WTC11 (cell line): ENCODE results near the gene SUV39H2.

Source experiments
- IRF1 ChIP-seq: sonication (generic); formaldehyde crosslinking; IDR thresholded peaks from 2 replicates; pipeline ENCODE4 v1.8.0; 2023; ENCODE audit warnings: missing genetic modification reagents
- JAZF1 ChIP-seq: fragments of 250-450 bp; sonication (Bioruptor Pico); IDR thresholded peaks from 2 replicates; pipeline ENCODE4 v1.9.0; 2021; ENCODE audit warnings: moderate library complexity, mild to moderate bottlenecking, inconsistent platforms
- MAX ChIP-seq: sonication (generic); formaldehyde crosslinking; IDR thresholded peaks from 2 replicates; pipeline ENCODE4 v1.8.0; 2022; ENCODE audit warnings: mild to moderate bottlenecking, missing genetic modification reagents
- MYBL2 ChIP-seq: sonication (generic); formaldehyde crosslinking; IDR thresholded peaks from 2 replicates; pipeline ENCODE4 v1.8.1; 2023; ENCODE audit warnings: mild to moderate bottlenecking, moderate library complexity, missing genetic modification reagents
- NR2C2 ChIP-seq: sonication (generic); formaldehyde crosslinking; IDR thresholded peaks from 2 replicates; pipeline ENCODE4 v1.8.0; 2022; ENCODE audit warnings: mild to moderate bottlenecking, missing genetic modification reagents
- ZNF396 ChIP-seq: fragments of 250-450 bp; sonication (Bioruptor Pico); IDR thresholded peaks from 2 replicates; pipeline ENCODE4 v1.8.0; 2021; ENCODE audit warnings: mild to moderate bottlenecking, moderate library complexity, borderline replicate concordance

- TF ChIP-seq MYBL2 (CRISPR knock-in tag) (no peak), ZNF396 (no peak), IRF1 (CRISPR knock-in tag) (no peak), JAZF1 (CRISPR knock-in tag) (no peak), NR2C2 (no peak), MAX (CRISPR knock-in tag) (no peak)
Observed at GRCh38 chr10:14904864-14905263, 26.2 kb downstream of the SUV39H2 start.
